H4 (cell line): ENCODE measurements around the gene HTT-AS. TPM values are rescaled to one million over a fixed set of nuclear protein-coding genes. Genes with fewer than 3 reads are reported as not detected.

Experiments used
- DNase-seq: peaks from one replicate; pipeline ENCODE4 v3.0.0-alpha.2; 2015; ENCODE audit warnings: low spot score
- total RNA-seq: library from RNA; depleted of rRNA; stranded (reverse); fragments of >200 nt; shearing (Covaris generic); gene quantifications from 2 replicates; pipeline ENCODE4 v1.2.3, GENCODE V29; 2014; rRNA removed

Gene HTT-AS
- total RNA-seq, 1 experiment from 2014 or later = not detected

DNA sequence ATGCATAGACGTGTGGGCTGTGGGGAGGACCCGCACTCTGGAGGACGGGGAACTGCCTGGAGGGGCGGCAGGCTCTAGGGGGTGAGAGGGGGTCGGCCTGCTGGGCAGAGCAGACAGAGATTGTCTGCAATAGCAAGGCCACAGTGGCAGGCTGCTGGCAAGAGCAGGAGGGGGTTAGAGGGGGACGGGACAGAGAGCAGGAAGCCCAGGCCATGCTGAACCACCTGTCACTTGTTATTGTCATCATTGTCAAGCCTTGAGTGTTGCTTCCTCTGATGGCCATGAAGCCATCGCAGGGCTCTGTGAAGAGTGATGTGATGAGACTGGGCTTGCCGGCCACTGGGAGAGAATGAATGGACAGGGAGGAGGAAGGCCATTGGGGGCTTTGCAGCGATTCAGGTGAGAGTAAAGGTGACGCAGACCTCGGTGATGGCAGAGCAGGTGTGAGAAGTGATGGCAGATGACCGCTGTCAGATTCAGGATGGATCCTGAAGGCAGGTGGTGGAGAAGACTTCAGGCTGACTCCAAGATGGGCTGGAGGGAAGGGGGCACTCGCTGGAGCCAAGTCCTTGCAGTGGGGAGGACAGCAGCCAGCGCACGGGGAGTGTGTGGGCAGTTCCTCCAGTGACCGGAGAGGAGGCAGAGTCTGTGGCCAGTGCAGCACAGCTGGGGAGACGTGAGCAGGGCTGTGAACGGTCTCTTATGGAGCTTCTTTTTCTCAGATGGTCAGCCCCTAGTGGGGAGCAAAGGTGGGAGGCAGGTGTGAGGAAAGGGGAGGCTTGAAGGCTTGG lies 43.6 kb downstream of the HTT-AS start:
- no peak for DNase-seq

DNA sequence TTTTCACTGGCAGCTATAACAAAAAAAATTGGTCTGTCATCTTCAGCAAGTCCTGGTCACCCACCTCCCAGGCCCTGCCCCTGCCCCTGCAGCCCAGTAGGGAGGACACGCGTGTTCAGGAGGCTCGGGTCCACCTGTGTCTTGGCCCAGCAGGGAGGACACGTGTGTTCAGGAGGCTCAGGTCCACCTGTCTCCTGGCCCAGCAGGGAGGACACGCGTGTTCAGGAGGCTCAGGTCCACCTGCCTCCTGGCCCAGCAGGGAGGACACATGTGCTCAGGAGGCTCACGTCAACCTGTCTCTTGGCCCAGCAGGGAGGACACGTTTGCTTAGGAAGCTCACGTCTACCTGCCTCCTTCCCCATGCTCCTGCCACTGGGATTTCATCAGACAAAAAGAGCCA lies 44.9 kb downstream of the HTT-AS start:
- DNase-seq = no peak

DNA sequence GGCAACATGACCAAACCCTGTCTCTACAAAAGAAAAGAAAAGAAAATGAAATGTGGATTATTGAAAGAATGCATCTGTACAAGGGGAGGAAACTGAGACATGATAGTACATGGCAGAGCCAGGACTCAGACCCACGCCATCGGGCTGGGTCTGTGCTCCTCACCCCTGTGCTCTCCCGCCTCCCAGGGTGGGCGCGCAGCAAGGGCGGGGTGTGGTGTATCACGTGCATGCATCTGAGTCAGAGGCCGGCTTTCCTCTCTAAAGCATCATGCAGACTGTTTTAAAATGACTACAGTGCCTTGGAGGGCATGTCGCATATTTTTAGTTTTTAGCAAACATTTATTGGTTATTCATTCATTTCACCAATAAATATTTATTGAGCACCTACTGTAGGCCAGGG lies 47.8 kb downstream of the HTT-AS start:
- DNase-seq = no peak

DNA sequence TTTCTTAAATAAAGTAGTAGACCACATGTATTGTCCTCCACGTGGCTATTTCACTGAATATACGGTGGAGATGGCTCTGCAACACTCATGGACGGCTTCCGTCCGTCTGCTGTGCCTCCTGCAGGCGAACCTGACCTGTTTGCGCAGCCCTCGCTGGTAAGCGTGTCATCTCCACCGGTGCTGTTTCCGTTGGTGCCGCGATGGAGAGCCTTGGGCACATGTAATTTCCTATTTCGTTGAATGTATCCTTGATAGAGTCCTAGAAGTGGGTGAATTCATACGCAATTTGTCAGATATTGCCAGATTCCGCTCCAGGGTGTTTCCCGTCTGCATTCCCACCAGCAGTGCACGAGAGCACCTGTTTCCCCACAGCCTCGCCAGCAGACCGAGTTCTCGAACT lies 48.5 kb downstream of the HTT-AS start:
- DNase-seq = no peak

DNA sequence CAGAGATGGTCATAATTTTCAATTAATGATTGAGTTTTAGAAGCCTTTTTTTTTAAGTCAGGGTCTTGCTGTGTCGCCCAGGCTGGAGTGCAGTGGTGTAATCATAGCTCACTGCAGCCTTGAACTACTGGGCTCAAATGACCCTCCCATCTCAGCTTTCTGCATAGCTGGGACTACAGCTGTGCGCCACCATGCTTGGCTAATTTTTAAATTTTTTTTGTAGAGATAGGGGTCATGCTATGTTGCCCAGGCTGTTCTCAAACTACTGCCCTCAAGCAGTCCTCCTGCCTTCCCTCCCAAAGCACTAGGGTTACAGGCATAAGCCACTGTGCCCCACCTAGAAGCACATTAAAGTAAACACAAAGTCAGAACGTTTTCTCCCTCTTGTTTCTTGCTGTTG lies 51.7 kb downstream of the HTT-AS start:
- no peak for DNase-seq

DNA sequence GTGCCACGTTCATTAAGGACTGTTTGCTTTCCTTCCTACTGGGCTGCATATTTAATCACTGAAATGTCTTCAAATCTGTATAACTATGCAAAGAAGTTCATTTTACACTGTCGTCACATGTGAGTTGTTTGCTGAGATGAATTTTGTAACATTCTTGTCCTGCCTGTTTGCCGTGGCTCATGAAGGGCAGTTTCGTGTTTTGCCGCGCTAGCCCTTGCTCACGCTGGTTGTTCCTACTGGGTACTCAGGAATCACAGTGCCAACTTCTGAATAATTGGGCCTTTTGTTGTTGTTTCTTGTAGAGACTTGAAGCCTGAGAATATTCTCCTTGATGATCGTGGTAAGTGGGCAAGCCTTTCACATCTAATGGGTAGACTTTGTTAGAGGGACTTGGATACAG lies 52.2 kb downstream of the HTT-AS start:
- DNase-seq = no peak

DNA sequence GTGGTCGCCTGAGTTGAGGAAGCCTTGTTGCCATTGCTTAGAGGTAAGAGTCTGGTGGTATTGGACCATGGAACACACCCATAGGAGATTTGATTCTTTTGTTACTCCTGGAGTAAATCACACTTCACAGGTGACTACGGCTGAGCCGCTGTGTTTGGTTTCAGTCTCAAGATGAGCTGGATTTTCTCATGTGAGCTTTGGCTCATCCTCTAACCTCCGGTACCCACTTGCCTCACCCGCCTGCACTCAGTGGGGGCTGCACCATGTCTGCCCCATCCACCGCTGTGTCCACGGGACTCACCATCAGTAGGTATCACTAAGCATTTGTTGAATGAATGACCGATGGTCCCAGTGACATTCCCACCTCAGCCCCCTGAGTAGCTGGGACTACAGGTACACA lies 52.7 kb downstream of the HTT-AS start:
- no peak for DNase-seq

DNA sequence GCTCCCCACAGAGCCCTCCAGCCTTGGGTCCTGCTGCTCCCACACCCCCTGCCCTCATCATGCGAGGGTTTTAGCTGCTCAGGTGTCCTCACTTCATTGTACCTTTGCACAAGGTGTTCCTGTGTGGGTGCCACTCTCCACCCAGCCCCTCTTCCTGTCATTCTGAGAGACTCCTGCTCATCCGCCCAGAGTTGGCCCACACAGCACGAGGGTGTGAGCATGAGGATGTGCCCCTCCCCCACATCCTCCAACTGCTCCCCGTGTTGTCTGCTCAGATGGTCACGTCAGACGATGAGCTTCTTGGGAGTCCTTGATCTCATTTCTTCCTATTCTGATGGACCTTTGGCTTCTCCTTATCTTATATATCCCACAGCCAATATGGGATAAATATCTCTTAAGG lies 53.2 kb downstream of the HTT-AS start:
- no peak for DNase-seq

DNA sequence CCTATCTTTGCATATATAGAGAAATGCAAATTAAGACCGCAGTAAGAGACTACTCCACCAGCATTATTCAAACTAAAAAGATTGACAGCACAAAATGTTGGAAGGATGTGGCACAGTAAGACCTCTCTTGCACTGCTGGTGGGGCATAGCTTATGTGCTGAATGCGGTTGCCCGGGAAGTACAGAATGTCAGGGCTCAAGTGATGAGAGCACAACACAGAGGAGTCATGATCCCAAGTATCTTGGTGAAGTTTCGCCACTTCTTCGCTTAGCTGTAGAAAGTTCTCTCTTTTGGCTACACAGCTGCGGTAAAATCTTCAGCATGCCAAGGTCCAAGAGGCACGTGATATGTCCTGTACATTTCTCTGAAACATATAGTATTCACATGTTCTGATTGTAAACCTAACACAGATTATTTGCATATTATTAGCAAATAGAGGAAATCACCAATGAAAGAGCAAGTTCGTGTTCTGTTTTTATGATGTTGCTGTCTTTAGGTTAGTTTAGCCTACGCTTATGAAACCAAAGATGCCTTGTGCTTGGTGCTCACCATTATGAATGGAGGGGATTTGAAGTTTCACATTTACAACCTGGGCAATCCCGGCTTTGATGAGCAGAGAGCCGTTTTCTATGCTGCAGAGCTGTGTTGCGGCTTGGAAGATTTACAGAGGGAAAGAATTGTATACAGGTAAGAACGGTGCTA lies 55.0 kb downstream of the HTT-AS start:
- no peak for DNase-seq

DNA sequence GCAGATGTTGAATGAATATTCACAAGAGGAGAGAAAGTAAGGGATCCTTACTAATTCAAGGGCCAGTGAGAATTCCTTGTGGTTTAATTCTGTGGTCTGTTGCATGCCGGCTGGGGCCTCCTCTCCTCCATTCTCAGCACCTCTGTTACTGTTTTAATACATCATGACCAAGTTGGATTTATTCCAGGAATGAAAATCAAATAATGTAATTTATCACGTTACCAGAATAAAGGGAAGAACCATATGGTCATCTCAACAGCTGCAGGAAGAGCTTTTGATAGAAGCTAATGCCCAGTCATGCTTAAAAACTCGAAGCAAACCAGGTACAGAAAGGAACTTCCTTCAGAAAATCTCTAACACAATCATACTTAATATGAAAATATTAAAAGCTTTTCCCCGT lies 56.8 kb downstream of the HTT-AS start:
- no peak for DNase-seq

DNA sequence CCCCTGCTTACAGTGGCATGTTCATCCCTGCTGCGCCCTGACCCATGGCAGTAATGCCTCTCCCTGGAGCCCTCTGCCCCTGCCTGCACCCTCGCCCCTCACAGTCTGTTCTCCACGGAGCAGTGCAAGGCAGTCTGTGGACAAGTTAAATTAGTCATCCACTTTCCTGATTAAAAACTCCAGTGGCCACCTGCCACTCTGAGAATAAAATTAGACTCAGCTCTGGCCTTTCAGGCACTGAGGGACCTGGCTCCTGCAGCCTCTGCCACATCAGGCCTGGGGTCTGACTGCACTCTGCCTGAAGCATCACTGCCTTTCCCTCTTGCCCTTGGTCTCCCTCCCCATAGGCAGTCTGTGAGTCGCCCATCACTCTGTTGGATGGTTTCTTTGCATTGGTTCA lies 57.4 kb downstream of the HTT-AS start:
- DNase-seq = no peak

DNA sequence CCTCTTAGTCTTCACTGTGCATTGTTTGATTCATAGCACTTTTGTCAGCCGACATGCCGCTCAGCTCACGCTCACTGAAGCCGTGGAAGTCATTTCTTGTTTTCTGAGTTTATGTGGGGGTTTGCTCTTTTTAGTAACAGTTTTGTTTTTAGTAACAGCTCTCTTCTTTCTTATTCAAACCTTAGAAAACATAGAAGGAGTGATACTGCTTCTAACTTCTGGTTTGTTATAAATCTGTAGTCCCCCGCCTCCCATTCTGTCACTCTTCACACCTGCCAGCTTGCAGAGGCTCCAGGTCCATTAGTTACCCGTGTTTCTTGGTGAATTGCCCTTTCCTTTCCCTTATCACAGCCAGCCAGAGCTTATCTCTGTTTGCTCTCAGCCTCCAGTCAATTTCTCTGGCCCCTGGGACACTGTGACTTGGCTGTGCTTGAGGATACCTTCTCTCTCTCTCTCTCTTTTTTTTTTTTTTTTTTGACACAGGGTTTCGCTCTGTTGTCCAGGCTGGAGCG lies 60.4 kb downstream of the HTT-AS start:
- no peak for DNase-seq

Other genes with a start within 250 kb of the HTT-AS start
- gene ADD1, start 230.7 kb downstream of the HTT-AS start, total RNA-seq = 117 and 125 TPM in 2 replicates
- 15.8 and 18.8 TPM in 2 replicates for gene NOP14, start 111.1 kb downstream of the HTT-AS start, total RNA-seq
- gene GRK4, start 111.0 kb downstream of the HTT-AS start, total RNA-seq = 1.6 and 3.3 TPM in 2 replicates
- 20.3 and 23.9 TPM in 2 replicates for gene HTT, start 143 bp upstream of the HTT-AS start, total RNA-seq
- gene MSANTD1, start 174.6 kb upstream of the HTT-AS start, total RNA-seq = 0.19 and 1.3 TPM in 2 replicates
- gene RGS12, start 218.5 kb upstream of the HTT-AS start, total RNA-seq = 13.6 and 16.6 TPM in 2 replicates